Measurements from ENCODE around the gene PNPLA5.

The PNPLA5 gene

DNA sequence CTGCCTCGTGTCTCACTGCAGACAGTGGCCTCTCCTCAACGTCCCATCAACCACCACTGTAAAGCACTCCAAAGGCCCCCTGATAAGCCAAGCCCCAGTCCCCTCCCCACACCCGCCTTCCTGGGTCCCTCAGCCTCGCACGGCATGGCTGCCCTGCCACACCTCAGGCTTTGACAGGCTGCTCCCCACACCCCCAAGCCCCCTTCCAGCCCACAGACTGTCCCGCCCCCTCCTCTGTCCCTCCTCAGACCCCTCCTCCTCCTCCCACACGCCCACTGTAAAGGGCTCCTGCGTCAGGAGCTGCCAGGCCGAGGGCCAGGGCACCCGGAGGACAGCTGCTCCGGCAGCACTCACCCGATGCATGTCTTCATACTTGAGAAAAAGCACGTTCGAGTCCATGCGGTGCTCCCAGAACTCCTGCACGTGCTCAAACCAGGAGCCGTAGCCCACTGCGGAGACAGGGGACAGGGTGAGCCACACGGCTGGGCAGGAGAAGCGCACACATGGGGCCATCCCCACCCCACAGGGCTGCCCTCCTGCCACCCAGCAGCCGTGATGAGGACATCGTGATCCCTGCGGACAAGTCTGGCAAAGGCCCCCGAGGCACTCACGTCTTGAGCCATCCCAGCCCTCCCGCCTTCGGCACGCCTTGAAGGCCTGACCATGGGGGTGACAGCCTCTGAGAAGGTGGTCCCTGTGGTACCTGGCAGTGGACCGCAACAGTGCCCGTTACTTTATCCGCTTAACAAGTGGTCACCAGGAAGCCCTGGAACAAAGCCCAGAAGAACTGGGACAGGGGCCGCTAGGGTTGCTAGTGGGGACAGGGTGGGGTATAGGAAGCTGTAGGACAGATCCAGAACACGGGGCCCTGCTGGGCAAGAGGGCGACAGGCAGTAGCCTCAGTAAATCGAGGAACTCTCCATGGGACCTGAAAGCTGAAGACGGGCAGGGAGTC, 58.2 kb downstream of the PNPLA5 start:
- no peak for DNase-seq

DNA sequence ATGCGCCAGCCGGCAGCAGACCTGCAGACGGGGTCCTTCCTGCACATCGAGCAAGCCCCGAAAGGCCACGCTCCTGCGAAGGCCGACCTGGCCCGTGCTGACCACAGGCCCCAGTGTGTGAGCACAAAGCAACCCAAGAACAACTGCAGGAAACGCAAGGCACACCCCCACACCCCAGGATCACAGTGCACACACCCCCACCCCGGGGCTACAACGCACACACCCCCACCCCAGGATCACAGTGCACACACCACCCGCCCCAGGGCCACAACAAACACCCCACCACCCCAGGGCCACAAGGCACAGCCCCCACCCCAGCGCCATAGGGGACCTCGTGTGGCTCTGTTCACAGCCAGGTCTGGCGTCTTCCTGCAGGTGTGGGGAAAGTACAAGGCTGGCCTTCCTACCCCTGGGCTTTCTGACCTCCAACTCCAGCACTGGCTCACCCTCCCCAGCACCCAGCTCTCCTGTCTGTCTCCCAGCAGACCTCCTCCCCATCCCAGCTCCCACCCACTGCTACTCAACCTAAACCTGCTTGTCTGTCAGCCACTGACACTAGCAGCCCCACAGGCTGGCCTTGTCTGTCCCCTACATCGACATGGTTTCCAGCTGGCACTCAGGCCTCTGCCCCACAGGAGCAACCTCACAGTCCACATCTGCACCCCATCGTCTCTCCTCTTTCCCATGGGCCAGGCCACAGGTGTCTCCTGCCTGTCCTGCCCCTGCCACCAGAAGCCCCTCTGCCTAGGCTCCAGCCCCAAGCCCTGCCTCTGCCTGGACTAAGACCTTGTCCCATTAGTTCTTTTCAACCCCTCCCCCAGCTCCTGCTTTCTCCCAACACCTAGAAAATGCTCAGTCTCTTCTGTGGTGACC, 59.2 kb downstream of the PNPLA5 start:
- no peak for DNase-seq

DNA sequence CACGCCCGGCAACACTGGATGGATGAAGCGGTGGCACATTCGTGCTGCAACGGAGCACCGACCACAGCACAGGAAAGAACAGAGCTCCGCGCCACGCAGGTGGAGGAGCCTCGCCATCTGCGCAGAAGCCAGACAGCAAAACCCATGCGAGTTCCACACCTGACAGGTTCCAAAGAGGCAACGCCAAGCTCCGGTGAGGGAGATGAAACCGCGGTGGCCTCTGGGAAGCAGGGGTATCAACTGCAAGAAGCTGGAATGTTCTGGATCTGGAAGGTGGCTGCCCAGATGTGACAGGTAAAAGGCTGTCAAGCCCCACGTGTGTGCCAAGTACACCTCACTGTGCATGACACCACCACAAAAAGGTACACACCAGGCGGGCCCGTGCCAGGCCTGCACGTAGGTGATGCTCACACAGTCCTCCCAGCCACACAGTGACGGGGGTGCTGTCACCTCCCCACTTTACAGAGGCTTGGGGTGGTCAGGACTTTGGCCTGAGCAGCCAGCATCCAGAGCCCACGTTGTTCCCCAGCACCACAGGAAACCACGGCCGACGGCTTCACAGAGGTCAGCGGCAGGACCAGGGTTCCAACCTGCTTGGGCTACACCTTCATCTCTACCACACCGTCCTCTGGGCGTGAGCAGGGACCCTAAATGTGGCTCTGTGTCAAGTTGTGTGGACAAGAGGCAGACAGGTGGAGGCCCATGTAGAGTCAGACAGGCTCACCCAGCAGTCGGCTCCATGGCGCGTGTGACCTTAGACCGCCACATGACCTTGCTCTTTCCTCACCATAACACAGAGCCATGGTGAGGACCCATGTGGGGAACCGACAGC, 60.0 kb downstream of the PNPLA5 start:
- no peak for DNase-seq

GRCh38 chr22:43830931-43831560, 60.8 kb downstream of the PNPLA5 start:
- no peak for DNase-seq

DNA sequence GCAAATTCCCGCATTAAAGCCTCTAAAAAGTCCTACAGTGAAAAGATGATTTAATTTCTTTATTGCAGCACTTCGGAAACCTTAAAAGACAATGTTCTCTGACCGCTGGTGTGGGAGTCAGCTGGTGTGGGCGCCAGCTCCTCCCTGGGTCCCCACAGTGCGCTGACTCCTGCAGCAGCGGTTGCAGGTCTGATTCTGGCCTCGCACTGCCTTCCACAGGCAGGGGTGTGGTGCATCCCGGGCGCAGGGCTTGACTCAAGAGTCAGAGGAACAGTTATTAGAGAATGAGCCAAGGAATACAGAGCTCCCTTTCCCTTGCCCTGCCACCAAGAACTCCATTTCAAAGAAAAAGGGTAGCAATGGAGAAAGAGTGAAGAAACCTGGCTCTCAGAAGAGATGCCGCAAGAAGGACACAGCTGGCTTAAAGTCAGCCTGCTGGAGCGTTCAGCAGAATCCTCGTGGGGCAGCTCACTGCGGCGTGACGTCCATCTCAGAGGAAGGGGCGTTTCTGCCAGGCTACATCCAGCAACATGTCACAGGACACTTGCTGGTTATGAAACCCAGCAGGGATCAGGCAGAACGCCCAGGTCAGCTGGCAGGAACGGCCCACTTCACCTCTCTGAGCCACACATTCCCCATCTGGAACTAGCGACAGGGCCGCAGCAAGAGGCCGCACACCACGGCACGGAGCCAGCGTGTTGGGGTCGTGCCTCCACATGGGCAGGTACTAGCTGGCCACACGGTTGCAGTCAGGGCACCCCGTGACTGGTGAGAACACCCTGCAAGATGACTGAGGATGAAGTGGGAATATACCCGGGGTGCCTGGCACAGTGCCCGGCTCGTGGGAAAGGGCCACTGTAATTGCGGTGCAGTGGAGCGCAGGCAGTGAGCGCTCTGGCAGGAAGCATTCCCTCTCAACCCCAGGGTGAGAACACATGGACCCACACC, 61.6 kb downstream of the PNPLA5 start:
- DNase-seq, result no peak

Measured in NCI-H1417 (cell line).